ENCODE results near the gene PARD6G. TPM values are rescaled to one million over a fixed set of nuclear protein-coding genes. Genes with fewer than 3 reads are reported as not detected.

The PARD6G gene
- total RNA-seq, 1 donor from 2014 or later, result 3.6 TPM

DNA sequence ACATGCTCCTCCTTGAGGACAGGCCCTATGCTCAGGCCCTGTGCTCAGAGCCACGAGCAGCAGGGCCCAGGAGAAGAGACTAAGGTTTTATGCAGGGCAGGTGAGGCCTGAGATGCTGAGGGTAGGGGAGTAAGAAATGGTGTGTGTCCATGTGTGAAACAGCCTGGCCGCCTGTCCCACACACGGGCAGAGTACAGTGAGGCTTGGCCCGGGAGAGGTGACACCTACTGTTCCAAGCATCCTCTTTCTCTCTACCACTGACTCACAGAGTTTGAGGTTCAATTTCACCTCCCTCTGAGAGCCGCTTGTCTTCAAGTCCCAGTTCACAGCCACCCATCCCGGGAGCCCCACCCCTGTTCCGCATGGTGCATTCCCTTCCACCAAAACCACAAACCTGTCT is 84.1 kb downstream of the PARD6G start:
- DNase-seq (ENCODE audit: low read depth), result no peak
- TF ChIP-seq, protein P1, sequence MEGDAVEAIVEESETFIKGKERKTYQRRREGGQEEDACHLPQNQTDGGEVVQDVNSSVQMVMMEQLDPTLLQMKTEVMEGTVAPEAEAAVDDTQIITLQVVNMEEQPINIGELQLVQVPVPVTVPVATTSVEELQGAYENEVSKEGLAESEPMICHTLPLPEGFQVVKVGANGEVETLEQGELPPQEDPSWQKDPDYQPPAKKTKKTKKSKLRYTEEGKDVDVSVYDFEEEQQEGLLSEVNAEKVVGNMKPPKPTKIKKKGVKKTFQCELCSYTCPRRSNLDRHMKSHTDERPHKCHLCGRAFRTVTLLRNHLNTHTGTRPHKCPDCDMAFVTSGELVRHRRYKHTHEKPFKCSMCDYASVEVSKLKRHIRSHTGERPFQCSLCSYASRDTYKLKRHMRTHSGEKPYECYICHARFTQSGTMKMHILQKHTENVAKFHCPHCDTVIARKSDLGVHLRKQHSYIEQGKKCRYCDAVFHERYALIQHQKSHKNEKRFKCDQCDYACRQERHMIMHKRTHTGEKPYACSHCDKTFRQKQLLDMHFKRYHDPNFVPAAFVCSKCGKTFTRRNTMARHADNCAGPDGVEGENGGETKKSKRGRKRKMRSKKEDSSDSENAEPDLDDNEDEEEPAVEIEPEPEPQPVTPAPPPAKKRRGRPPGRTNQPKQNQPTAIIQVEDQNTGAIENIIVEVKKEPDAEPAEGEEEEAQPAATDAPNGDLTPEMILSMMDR (conservative IDR thresholded peaks at IDR 0.05; ENCODE audit: low read depth, low read length), result no peak

DNA sequence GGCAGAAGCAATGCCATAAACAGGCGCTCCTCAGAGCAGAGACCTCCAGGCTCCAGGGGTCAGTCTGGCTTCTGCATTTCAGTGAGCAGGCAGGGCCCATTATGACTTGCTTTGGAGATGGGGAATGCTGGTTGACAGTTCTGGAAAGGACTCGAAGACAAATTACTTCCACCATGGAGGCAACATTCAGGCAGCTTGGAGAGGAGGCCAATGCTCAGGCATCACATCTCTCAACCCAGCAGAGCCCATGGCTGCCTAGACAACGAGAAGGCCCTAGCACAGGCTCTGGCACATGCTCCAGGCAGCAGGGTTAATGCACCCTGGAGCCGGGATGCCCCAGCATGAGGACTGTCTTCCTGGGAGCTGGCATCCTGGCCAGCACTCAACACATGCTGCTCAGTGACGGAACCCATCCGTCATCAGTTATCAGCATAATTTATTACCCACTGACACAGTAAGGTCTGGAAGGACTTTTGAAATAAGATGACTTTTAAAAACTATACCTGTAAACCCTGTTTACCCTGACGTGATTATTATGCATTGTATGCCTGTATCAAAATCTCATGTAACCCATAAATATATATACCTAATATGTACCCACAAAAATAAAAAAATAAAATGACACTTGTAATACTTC is 85.4 kb downstream of the PARD6G start:
- no peak overlapping the region for H3K4me3 ChIP-seq (ENCODE audit: low read depth, low read length)
- TF ChIP-seq, protein P1 (conservative IDR thresholded peaks at IDR 0.05; ENCODE audit: low read depth, low read length), result no peak
- DNase-seq (ENCODE audit: low read depth), result no peak

More for the DNA sequence above, 84.1 kb downstream of the PARD6G start:
- no peak overlapping the region for H3K4me3 ChIP-seq (ENCODE audit: low read depth, low read length)

DNA sequence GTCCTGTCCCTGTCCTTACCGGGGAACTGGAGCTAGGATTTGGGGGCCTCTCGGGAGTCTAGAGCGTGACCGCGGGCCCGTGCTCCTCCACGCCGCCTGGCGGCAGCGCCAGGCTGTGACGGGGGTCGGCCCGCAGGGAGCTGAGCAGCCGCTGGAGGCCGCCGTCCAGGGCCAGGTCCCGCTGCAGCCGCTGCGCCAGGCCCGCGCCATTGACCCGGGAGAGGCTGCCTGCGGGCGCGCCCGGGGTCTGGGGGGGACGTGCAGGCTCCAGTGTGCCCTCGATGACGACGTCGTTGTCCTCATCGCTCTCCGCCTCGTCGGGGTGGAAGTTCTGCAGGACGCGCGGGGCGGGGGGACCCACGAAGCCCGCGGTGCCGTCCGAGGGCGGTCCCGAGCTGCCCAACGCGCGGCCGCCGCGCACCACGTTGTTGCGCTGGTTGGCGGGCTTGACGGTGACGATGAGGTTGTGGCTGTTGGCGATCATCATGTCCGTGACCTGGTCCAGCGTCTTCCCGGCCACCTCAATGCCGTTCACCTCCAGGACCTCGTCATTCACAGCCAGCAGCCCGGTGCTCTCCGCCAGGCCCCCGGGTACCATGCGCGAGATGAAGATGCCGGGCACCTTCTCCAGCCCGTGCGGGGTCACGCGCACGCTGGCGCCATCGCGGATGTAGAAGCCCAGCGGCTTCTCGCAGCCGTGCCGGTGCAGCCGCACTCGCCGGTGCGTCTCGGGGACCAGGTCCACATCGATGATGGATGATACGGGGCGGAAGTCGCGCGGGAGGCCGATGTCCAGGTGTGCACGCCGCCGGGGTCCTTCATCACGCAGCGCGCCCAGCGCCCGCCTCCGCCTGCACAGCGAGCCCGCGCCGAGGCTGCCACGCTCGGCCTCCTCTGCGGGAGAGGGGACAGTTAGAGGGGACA is 87.3 kb downstream of the PARD6G start:
- no peak overlapping the region for H3K4me3 ChIP-seq (ENCODE audit: low read depth, low read length)
- TF ChIP-seq, protein P1 (conservative IDR thresholded peaks at IDR 0.05; ENCODE audit: low read depth, low read length), result no peak
- no peak for DNase-seq (ENCODE audit: low read depth)

DNA sequence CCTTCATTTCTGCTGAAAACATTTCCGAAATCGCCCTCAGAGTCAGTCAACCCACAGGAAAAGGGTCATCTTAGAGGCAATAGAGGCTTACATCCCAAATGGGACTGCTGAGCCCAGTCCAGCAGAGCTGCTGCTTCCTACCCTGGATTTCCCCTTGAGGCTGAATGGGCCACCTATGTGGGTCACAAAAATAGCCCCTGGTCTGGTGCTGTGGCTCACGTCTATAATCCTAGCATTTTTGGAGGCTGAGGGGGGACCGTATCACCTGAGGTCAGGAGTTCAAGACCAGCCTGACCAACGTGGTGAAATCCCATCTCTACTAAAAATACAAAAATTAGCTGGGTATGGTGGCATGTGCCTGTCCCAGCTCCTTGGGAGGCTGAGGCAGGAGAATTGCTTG is 88.9 kb downstream of the PARD6G start:
- H3K4me3 ChIP-seq (ENCODE audit: low read depth, low read length), result no peak overlapping the region
- TF ChIP-seq, protein P1 (conservative IDR thresholded peaks at IDR 0.05; ENCODE audit: low read depth, low read length), result no peak
- DNase-seq (ENCODE audit: low read depth), result no peak

DNA sequence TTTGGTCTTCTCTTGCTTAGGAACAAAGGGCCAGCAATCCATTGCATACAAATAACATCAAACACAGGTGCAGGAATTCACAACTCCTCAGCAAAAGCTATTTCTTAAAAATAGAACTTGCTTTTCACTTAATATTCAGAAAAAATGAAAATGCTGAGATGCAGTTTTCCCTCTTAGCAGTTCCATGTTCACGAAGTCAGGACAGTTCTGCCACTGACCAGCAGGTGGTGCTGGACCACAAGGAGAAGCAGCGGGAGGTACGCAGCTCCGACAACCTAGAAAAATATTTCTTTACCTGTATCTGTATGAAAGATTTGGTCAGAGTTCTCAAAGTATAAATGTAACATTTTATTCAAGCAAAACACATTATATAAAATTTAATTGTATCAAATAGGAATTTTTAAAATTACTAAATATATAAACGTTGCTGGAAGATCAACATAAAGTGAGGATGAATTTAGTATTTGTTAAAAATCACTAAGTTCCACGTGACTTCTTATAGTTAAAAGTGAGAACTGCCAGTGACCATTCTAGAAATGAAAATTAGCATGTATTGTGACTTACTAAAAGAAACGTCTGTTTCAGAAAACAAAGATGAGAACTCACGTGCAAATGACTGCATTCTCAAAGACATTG is 89.5 kb downstream of the PARD6G start:
- DNase-seq (ENCODE audit: low read depth), result no peak
- TF ChIP-seq, protein P1 (conservative IDR thresholded peaks at IDR 0.05; ENCODE audit: low read depth, low read length), result peak; percentile 99
- no peak overlapping the region for H3K4me3 ChIP-seq (ENCODE audit: low read depth, low read length)

DNA sequence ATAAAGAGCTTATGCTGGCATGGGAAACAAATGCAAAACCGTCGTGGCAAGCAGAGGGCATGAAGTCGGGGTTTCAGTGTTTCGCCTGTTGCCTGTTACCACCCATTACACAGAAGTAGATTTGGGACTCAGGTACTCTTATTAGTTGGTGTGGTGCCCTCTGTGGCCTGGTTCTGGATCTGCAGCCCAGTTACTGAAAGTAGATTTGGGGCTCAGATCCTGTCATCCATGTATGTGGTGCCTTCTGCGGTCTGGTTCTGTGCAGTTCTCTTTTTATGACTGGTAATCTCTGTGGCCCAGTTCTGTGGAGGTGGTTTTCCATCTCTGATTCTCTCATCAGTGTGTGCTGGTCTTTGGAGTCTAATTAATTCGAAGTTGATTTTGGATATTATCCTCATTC is 93.0 kb downstream of the PARD6G start:
- no peak overlapping the region for H3K4me3 ChIP-seq (ENCODE audit: low read depth, low read length)
- TF ChIP-seq, protein P1 (conservative IDR thresholded peaks at IDR 0.05; ENCODE audit: low read depth, low read length), result peak; percentile 51
- no peak for DNase-seq (ENCODE audit: low read depth)

All from epithelial cell of proximal tubule (primary cell).